Calu3 (cell line): Measurements from ENCODE around the gene CSMD2. TPM values are rescaled to one million over a fixed set of nuclear protein-coding genes. Genes with fewer than 3 reads are reported as not detected.

Source experiments
- BruUV-seq: library from RNA; stranded (reverse); fragments of 400-500 nt; replicated peaks from 2 replicates; lab custom pipeline; 2021; lab: Mats Ljungman, UMichigan
- CTCF ChIA-PET: fragments of 300-600 bp; sonication (Branson Sonifier 250); formaldehyde crosslinking; loops from one replicate; lab custom pipeline; 2022; ENCODE audit warnings: antibody characterized with exemption; lab: Charles Lee
- DNase-seq: peaks from one replicate; pipeline ENCODE4 v3.0.0; 2022
- H3K27ac Mint-ChIP-seq: one replicate; pipeline ENCODE4 v1.8.0; 2022; ENCODE audit warnings: mixed read lengths; ENCODE audit not compliant: unreplicated experiment
- H3K27me3 Mint-ChIP-seq: one replicate; pipeline ENCODE4 v1.8.0; 2022; ENCODE audit warnings: mixed read lengths; ENCODE audit not compliant: unreplicated experiment
- H3K36me3 Mint-ChIP-seq: one replicate; pipeline ENCODE4 v1.8.0; 2022; ENCODE audit warnings: mild to moderate bottlenecking, moderate library complexity, mixed read lengths; ENCODE audit not compliant: insufficient read depth, unreplicated experiment
- H3K4me1 Mint-ChIP-seq: one replicate; pipeline ENCODE4 v1.8.0; 2022; ENCODE audit warnings: mild to moderate bottlenecking, low read depth, mixed read lengths; ENCODE audit not compliant: unreplicated experiment
- H3K4me3 Mint-ChIP-seq: one replicate; pipeline ENCODE4 v1.8.0; 2022; ENCODE audit warnings: mild to moderate bottlenecking, low read depth, moderate library complexity, mixed read lengths; ENCODE audit not compliant: unreplicated experiment
- H3K9me3 Mint-ChIP-seq: one replicate; pipeline ENCODE4 v1.8.0; 2022; ENCODE audit warnings: low read depth, mixed read lengths; ENCODE audit not compliant: unreplicated experiment
- intact Hi-C: fragments of 100-400 bp; cut with micrococcal nuclease; formaldehyde crosslinking; loops from one replicate; pipeline ENCODE4 v1.10.0; 2022; ENCODE audit not compliant: unreplicated experiment
- total RNA-seq: library from RNA; stranded (reverse); gene quantifications from 2 replicates; pipeline ENCODE4 v1.2.3, GENCODE V29; 2022
- TF ChIP-seq, protein P1 (sequence below): fragments of 200-600 bp; IDR thresholded peaks from one replicate; pipeline ENCODE4 v1.8.0; 2022; ENCODE audit warnings: antibody characterized with exemption; ENCODE audit not compliant: unreplicated experiment

The CSMD2 gene
- total RNA-seq, 1 experiment from 2014 or later: not detected

DNA sequence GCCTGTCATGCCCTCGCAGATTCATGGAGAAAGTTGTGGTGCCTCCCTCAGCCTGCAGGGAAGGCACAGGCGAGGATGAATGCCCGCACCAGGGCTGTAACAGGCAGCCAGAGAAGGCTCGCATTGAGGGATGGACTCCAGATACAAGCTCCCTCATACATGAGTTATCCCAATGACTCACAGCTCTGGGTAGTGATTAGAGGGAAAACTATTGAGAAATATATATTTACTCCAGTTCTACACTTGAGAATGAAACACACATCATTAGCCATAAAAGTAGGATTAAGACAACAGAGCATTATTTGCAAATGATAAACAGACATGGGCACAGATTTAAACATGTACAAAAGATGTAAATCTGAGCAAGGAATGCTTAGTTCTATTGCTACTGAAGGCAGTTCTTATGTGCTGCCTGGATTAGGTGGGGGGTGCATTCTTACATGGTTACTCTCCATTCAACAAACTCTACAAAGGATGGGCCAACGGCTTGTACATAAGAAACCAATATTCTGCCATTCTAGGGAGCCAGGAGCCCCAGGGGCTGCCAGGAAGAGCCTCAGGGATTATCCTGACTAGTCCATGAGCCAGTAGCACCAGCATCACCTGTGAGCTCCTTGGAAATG, 97.9 kb downstream of the CSMD2 start:
- Mint-ChIP-seq H3K27me3 (no peaks in the 10 kb centered on the region), H3K4me3 (no peak overlapping the region), H3K27ac (no peak overlapping the region), H3K36me3 (no peaks in the 10 kb centered on the region), H3K9me3 (peaks cover 7% of the 10 kb centered on the region), H3K4me1 (no peaks in the 10 kb centered on the region)
- CTCF ChIA-PET: no interaction called here
- BruUV-seq: no TSS peak
- intact Hi-C loops: no loop called here
- TF ChIP-seq, protein P1, sequence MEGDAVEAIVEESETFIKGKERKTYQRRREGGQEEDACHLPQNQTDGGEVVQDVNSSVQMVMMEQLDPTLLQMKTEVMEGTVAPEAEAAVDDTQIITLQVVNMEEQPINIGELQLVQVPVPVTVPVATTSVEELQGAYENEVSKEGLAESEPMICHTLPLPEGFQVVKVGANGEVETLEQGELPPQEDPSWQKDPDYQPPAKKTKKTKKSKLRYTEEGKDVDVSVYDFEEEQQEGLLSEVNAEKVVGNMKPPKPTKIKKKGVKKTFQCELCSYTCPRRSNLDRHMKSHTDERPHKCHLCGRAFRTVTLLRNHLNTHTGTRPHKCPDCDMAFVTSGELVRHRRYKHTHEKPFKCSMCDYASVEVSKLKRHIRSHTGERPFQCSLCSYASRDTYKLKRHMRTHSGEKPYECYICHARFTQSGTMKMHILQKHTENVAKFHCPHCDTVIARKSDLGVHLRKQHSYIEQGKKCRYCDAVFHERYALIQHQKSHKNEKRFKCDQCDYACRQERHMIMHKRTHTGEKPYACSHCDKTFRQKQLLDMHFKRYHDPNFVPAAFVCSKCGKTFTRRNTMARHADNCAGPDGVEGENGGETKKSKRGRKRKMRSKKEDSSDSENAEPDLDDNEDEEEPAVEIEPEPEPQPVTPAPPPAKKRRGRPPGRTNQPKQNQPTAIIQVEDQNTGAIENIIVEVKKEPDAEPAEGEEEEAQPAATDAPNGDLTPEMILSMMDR: no peak
- DNase-seq: no peak

DNA sequence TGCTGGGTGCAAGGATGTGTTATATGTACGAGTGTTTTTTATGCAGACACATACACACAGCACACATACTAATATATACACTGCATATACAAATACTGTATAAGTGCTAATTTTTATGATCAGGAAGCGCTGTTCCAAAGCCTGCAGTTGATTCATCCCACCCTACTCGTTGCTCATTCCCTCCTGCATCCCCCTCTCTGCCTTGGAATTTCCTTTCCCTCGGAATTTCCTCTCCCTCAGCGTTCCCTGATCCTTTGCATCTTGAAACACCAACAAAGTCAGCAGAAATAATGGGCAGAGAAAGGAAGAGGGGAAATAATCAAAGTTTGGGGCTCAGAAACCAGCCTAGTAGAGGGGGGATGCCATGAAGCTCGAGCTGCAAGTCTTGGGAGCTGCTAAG, 98.9 kb downstream of the CSMD2 start:
- TF ChIP-seq, protein P1: no peak
- BruUV-seq: no TSS peak
- no peak overlapping the region for H3K27ac Mint-ChIP-seq
- H3K4me1 Mint-ChIP-seq: no peaks in the 10 kb centered on the region
- DNase-seq: no peak
- H3K27me3 Mint-ChIP-seq: no peaks in the 10 kb centered on the region
- no peaks in the 10 kb centered on the region for H3K36me3 Mint-ChIP-seq
- no peak overlapping the region for H3K4me3 Mint-ChIP-seq
- intact Hi-C loops: no loop called here
- H3K9me3 Mint-ChIP-seq: peaks cover 5% of the 10 kb centered on the region
- CTCF ChIA-PET: no interaction called here

DNA sequence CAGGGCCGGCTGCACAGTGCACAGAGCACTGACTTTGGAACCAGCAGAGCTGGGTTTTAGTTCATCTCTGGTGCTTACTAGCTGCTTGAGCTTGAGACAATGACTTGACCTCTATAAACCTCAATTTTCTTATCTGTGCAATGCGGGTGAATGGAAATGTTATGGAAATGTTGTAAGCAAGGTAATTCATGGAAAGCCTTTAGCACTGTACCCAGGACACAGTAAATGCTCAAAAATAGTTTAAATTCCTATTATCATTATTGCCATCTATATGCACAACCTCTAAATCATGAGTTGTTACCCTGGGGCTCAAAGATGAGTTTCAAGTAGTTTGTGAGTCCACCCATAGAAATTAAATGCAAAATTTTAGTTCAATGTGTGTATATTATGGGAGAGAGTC, 99.5 kb downstream of the CSMD2 start:
- Mint-ChIP-seq H3K27me3 (no peaks in the 10 kb centered on the region), H3K4me1 (no peaks in the 10 kb centered on the region), H3K36me3 (no peaks in the 10 kb centered on the region), H3K27ac (no peak overlapping the region), H3K4me3 (no peak overlapping the region), H3K9me3 (peaks cover 5% of the 10 kb centered on the region)
- intact Hi-C loops: no loop called here
- BruUV-seq: no TSS peak
- CTCF ChIA-PET: no interaction called here
- DNase-seq: no peak
- TF ChIP-seq, protein P1: no peak

DNA sequence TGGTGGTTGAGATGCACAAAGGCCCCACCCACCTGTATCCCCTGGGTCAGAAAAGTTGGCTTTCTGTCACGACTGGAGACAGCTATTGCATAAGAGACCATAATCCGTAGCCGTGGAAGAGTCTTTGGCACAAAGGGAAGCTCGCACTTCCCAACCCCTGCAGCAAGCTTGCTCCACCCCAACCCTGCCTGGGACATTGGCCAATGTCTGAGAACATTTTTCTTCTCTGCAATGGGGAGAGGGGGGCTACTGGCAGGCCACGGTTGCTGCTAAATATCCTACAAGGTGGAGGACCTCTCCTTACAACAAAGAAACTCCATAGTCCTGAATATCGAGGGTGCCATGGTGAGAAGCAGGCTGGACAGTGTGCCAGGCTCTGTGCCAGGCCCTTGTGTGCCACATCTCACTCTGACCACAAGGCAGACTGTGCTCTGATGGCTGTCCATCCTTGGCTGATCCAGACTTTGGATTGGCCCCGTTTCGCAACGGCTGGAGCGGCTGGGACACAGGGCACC, 104.1 kb downstream of the CSMD2 start:
- no peaks in the 10 kb centered on the region for H3K36me3 Mint-ChIP-seq
- CTCF ChIA-PET: no interaction called here
- H3K4me1 Mint-ChIP-seq: no peaks in the 10 kb centered on the region
- H3K27ac Mint-ChIP-seq: no peak overlapping the region
- intact Hi-C loops: no loop called here
- no TSS peak for BruUV-seq
- H3K9me3 Mint-ChIP-seq: peaks cover 7% of the 10 kb centered on the region
- TF ChIP-seq, protein P1: no peak
- no peak for DNase-seq
- no peaks in the 10 kb centered on the region for H3K27me3 Mint-ChIP-seq
- no peak overlapping the region for H3K4me3 Mint-ChIP-seq
